Measurements from ENCODE around the gene RRP15.

- TF ChIP-seq E2F5 (CRISPR knock-in tag; conservative IDR thresholded peaks at IDR 0.05) (no peak), ZNF777 (CRISPR knock-in tag; IDR thresholded peaks at IDR 0.05) (no peak), ZNF138 (CRISPR knock-in tag; IDR thresholded peaks at IDR 0.05; ENCODE audit: low read depth) (no peak), TARDBP (CRISPR knock-in tag; IDR thresholded peaks at IDR 0.05) (no peak), SUZ12 (IDR thresholded peaks at IDR 0.05; ENCODE audit: low read depth, low read length) (no peak), HDAC6 (IDR thresholded peaks at IDR 0.05; ENCODE audit: low read depth, low read length) (no peak), THYN1 (CRISPR knock-in tag; IDR thresholded peaks at IDR 0.05; ENCODE audit: borderline replicate concordance, low read depth) (no peak)
- TF ChIP-seq, protein P1, sequence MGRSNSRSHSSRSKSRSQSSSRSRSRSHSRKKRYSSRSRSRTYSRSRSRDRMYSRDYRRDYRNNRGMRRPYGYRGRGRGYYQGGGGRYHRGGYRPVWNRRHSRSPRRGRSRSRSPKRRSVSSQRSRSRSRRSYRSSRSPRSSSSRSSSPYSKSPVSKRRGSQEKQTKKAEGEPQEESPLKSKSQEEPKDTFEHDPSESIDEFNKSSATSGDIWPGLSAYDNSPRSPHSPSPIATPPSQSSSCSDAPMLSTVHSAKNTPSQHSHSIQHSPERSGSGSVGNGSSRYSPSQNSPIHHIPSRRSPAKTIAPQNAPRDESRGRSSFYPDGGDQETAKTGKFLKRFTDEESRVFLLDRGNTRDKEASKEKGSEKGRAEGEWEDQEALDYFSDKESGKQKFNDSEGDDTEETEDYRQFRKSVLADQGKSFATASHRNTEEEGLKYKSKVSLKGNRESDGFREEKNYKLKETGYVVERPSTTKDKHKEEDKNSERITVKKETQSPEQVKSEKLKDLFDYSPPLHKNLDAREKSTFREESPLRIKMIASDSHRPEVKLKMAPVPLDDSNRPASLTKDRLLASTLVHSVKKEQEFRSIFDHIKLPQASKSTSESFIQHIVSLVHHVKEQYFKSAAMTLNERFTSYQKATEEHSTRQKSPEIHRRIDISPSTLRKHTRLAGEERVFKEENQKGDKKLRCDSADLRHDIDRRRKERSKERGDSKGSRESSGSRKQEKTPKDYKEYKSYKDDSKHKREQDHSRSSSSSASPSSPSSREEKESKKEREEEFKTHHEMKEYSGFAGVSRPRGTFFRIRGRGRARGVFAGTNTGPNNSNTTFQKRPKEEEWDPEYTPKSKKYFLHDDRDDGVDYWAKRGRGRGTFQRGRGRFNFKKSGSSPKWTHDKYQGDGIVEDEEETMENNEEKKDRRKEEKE (IDR thresholded peaks at IDR 0.05): no peak
These were observed 98.6 kb downstream of the RRP15 start for GRCh38 chr1:218383681-218384080.

Data from HepG2 (cell line).